Heart left ventricle (tissue), 16 donors: ENCODE results near the gene GTF2IRD1. TPM values are rescaled to one million over a fixed set of nuclear protein-coding genes. Genes with fewer than 3 reads are reported as not detected.

ENCODE experiments used
- ATAC-seq, 4 donors: fragments of 200-7000 bp; cut with Tn5 transposase; one replicate each; pipeline ENCODE4 v1.9.1; 2020 to 2022; ENCODE audit warnings: moderate library complexity in 4 of 4, mild to moderate bottlenecking in 3 of 4, moderate number of reproducible peaks in 1 of 4
- DNase-seq, 5 donors: peaks; one replicate each; pipeline ENCODE4 v3.0.0-alpha.2; 2020
- H3K27ac ChIP-seq, 12 donors: fragments of 200-600 bp; sonication (generic) in 4 of 12; one replicate each; pipeline versions ENCODE4 v1.5.0 to v1.8.0; 2016 to 2022; ENCODE audit warnings: mild to moderate bottlenecking in 2 of 12
- H3K27me3 ChIP-seq, 9 donors: fragments of 200-600 bp; sonication (generic) in 2 of 9; one replicate each; pipeline versions ENCODE4 v1.5.1 to v1.8.0; 2016 to 2022; ENCODE audit warnings: mild to moderate bottlenecking in 3 of 9
- H3K36me3 ChIP-seq, 9 donors: fragments of 200-600 bp; sonication (generic) in 2 of 9; one replicate each; pipeline versions ENCODE4 v1.5.0 to v1.8.0; 2018 to 2022; ENCODE audit warnings: mild to moderate bottlenecking in 2 of 9
- H3K4me1 ChIP-seq, 12 donors: fragments of 200-600 bp; sonication (generic) in 4 of 12; one replicate each; pipeline versions ENCODE4 v1.5.0 to v1.8.0; 2016 to 2022; ENCODE audit warnings: mild to moderate bottlenecking in 3 of 12
- H3K4me3 ChIP-seq, 12 donors: fragments of 200-600 bp; sonication (generic) in 4 of 12; one replicate each; pipeline versions ENCODE4 v1.5.0 to v1.8.0; 2017 to 2022; ENCODE audit warnings: mild to moderate bottlenecking in 9 of 12, moderate library complexity in 4 of 12
- H3K9me3 ChIP-seq, 12 donors: fragments of 200-600 bp; sonication (generic) in 4 of 12; one replicate each; pipeline versions ENCODE4 v1.5.0 to v1.8.0; 2016 to 2022; ENCODE audit warnings: mild to moderate bottlenecking in 1 of 12
- POLR2A ChIP-seq, 2 donors: fragments of 450-650 bp; IDR thresholded peaks; one replicate each; pipeline ENCODE4 v1.6.1; 2017; ENCODE audit warnings: antibody characterized with exemption in 2 of 2, mild to moderate bottlenecking in 2 of 2, moderate library complexity in 2 of 2
- WGBS, 4 donors: extraction: QIAGEN DNeasy Blood & Tissue Kit in 2 of 4; methylation state at CpG; one replicate each; pipeline versions ENCODE4 v1.1.5 to v1.1.7; 2013 to 2018; 5-methylcytosine and 5-hydroxymethylcytosine counted together
- intact Hi-C, 10 donors: fragments of 100-400 bp; cut with DNase I; formaldehyde crosslinking; loops; one replicate each; pipeline versions ENCODE4 v1.11.1 to v1.14.2; 2022
- polyA plus RNA-seq, 2 donors: library from polyadenylated mRNA; stranded (reverse); fragments of 200-250 nt; gene quantifications; one replicate each; pipeline ENCODE4 v1.2.3, GENCODE V29; 2013
- total RNA-seq, 9 donors: library from RNA; depleted of rRNA in 2 of 9; stranded (reverse); fragments of >200 nt in 2 of 9; fragmentation: NEBNext Ultra II Directional in 3 of 9; extraction: Animal tissue kit (Norgen Biotek cat#: 25700) in 3 of 9; gene quantifications; one replicate each; pipeline versions ENCODE4 v1.1.0 to v1.2.4, GENCODE V29; 2016 to 2023
- TF ChIP-seq, protein P1 (sequence below), 12 donors: fragments of 200-600 bp; sonication (generic) in 4 of 12; IDR thresholded peaks; one replicate each; pipeline versions ENCODE4 v1.5.0 to v1.8.0; 2018 to 2022; ENCODE audit warnings: antibody characterized with exemption in 12 of 12, mild to moderate bottlenecking in 5 of 12
- donor health status: ischemic (EF 13 %, LVEDD 7.1; RV severe dilation, severe dysfunction).
- donor health status: healthy with polysubstance abuse.
- donor health status: DM: no; HTN: yes; CAD: no.
- donor health status: DM: no; HTN: no; CAD: no.
- donor health status: ischemic (EF 25% LVEDD 6.9; RV normal size, moderate dysfunction).
- donor health status: ischemic (EF 25% LVEDD 5.7; RV mildly dilated, moderate dysfunction).
- donor health status: healthy.
- donor health status: DM: yes; HTN: yes; CAD: no.
- donor health status: ischemic (EF 35%, LVEDD 5.7; RV mildly dilated, moderate dysfunction).
- donor health status: nonischemic (EF 11% LVEDD 7.7; RV severe dilation, severe dysfunction).
- donor health status: DM: yes; HTN: yes; CAD: no.
- donor health status: PGD.
- donor health status: ischemic (EF 29% LVEDD 5.4; RV normal size, mild dysfunction).
- donor health status: nonischemic (EF 23%, LVEDD 6.1; RV moderate dilation, normal function).

The GTF2IRD1 gene
- total and polyA plus RNA-seq, 11 donors = 10.0 to 40.4 (median 15.6) TPM

DNA sequence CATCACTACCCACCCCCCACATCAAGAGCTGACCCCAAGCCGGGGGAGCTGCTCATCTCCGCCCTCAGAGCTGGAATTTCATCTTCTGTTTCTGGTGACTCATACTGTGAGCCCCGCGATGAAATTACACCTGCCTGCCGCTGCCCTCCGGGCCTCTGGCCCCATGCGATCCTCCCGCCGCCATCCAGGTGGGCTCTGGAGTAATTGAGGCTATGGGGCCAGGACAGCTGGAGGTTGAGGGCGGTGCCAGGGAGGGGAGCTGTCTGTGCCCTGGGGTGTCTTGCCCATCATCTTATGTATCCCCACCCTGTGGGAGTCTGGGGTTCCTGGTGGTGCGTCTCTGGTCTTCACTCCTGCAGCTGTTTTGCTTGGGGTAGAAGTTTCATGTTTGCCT is 9.0 kb downstream of the GTF2IRD1 start:
- TF ChIP-seq POLR2A (IDR thresholded peaks at IDR 0.05) = no peak
- TF ChIP-seq, protein P1, sequence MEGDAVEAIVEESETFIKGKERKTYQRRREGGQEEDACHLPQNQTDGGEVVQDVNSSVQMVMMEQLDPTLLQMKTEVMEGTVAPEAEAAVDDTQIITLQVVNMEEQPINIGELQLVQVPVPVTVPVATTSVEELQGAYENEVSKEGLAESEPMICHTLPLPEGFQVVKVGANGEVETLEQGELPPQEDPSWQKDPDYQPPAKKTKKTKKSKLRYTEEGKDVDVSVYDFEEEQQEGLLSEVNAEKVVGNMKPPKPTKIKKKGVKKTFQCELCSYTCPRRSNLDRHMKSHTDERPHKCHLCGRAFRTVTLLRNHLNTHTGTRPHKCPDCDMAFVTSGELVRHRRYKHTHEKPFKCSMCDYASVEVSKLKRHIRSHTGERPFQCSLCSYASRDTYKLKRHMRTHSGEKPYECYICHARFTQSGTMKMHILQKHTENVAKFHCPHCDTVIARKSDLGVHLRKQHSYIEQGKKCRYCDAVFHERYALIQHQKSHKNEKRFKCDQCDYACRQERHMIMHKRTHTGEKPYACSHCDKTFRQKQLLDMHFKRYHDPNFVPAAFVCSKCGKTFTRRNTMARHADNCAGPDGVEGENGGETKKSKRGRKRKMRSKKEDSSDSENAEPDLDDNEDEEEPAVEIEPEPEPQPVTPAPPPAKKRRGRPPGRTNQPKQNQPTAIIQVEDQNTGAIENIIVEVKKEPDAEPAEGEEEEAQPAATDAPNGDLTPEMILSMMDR (IDR thresholded peaks at IDR 0.05) = no peak
- Histone ChIP-seq H3K4me3 (no peak overlapping the region), H3K27me3 (no peaks in the 10 kb centered on the region), H3K27ac (peak overlapping the region in 1 of 12 donors; percentile 95), H3K4me1 (peaks cover 0 to 31% (median 5%) of the 10 kb centered on the region in 12 donors), H3K9me3 (no peaks in the 10 kb centered on the region), H3K36me3 (no peaks in the 10 kb centered on the region)
- DNase-seq = no peak
- intact Hi-C loops = no loop called here
- WGBS, 4 donors = 83 to 85% (median 84%) methylated on average over 11 of the region's 11 CpGs
- no peak for ATAC-seq

DNA sequence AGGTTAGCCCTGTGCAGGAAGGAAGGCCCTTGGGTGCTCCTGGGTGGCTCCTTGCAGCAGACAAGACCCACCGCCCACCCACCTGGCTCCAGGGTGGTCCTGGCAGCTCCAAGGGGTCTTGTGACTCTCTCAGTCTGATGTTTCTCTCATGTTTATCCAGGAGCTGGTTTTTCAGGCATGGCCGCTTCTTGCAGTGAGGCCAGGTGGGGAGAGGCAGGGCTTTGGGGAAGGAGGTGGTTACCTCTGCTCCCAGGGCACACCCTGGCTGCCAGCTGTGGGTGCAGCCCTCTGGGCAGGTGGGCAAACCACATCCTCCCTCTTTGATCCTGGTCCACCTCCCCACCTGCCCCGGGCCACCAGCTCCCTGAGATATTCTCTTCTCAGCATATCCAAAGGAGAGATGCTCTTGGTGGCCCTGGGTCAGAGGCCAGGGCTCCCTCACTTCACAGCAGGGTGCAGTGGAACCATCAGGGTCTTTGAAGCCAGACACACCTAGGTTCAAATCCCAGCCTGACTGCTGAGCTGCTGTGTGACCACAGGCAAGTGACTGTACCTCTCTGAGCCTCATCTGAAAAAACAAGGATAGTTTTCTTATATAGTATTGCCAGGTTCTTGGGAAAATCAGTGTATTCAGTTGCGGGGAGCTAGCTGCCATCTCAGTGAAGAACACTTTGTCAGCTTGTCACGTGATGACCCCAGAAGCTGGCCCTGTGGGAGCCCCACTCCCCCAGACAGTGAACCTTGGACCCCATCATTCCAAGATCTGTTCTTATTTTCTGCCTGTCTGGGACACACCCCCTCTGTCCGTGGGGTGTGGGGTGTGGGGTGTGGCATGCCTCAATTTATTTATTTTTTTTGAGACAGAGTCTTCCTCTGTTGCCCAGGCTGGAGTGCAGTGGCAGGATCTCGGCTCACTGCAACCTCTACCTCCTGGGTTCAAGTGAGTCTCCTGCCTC is 11.5 kb downstream of the GTF2IRD1 start:
- DNase-seq (no peak), ATAC-seq (no peak)
- peaks cover 0 to 31% (median 5%) of the 10 kb centered on the region in 12 donors for H3K4me1 ChIP-seq
- no peaks in the 10 kb centered on the region for H3K36me3 ChIP-seq
- intact Hi-C loops = no loop called here
- peak overlapping the region in 10 of 12 donors; percentile 70 to 95 (median 86) for H3K27ac ChIP-seq
- H3K4me3 ChIP-seq = no peak overlapping the region
- 89% methylated on average over 7 of the region's 7 CpGs for WGBS, 4 donors
- no peaks in the 10 kb centered on the region for H3K27me3 ChIP-seq
- TF ChIP-seq, protein P1 (IDR thresholded peaks at IDR 0.05) = no peak
- TF ChIP-seq POLR2A (IDR thresholded peaks at IDR 0.05) = no peak
- peaks cover 0 to under 1% (median 0%) of the 10 kb centered on the region in 12 donors for H3K9me3 ChIP-seq

DNA sequence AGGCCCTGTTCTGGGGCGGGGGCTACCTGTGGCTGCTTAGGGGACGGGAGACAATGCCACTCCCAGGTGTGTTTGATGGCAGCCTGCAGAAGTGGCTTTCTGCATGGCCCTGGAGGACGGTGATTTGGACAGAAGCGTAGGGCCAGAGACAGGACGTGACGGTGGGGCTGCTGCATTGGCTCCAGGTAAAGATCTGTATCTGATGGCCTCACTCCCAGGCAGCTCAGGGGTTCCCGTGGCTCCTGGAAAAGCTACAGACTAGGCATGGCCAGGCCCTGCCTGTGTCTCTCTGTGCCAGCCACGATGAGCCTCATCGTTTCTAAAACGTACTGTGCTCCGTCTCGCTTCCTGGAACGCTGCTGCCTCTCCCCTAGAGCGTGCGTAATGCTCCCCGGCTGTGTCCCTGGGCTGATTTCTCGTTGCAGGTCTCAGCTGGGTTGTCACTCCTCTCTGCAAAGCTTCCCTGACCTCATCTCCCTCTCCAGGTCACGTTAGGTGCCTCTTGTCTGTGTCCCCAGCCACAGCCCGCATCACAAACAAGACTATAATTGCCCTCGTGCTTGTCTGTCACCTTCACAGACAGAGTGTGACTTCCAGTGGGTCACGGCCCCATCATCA is 12.6 kb downstream of the GTF2IRD1 start:
- 49 to 73% (median 64%) methylated on average over 20 to 21 of the region's 21 CpGs for WGBS, 4 donors
- peaks cover 0 to 5% (median 0%) of the 10 kb centered on the region in 12 donors for H3K9me3 ChIP-seq
- no peaks in the 10 kb centered on the region for H3K36me3 ChIP-seq
- intact Hi-C loops = loop anchor here in 1 of 10 donors (1.0 kb wide), 1 partner anchor 12 kb away; no protein-coding TSS in a partner anchor
- H3K27me3 ChIP-seq = no peaks in the 10 kb centered on the region
- TF ChIP-seq, protein P1 (IDR thresholded peaks at IDR 0.05) = no peak
- peak in 1 of 2 donors; percentile 35 for TF ChIP-seq POLR2A (IDR thresholded peaks at IDR 0.05)
- H3K4me3 ChIP-seq = no peak overlapping the region
- H3K4me1 ChIP-seq = peaks cover 0 to 31% (median 5%) of the 10 kb centered on the region in 12 donors
- peak in 2 of 5 donors; percentile 70 to 88 for DNase-seq
- peak; percentile 87 to 90 (median 89) for ATAC-seq
- peak overlapping the region; percentile 37 to 95 (median 84) for H3K27ac ChIP-seq

DNA sequence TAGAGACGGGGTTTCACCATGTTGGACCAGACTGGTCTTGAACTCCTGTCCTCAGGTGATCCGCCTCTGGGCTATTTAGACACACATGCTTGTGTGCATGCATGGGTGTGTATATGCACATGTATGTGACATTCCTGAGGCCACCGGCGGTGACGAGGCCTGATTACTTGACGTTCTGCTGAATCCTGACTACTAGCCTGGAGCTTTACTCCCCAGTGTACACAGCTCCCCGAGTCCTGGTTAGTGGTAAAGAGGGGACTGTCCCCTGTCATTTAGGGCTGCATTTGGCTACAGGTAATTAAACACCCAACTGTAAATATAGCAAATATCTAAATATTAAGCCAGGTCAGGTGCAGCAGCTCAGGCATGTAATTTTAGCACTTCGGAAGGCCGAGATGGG is 14.2 kb downstream of the GTF2IRD1 start:
- no peak for DNase-seq
- H3K36me3 ChIP-seq = no peaks in the 10 kb centered on the region
- TF ChIP-seq POLR2A (IDR thresholded peaks at IDR 0.05) = no peak
- TF ChIP-seq, protein P1 (IDR thresholded peaks at IDR 0.05) = no peak
- 65 to 81% (median 68%) methylated on average over 9 of the region's 9 CpGs for WGBS, 4 donors
- H3K4me3 ChIP-seq = no peak overlapping the region
- H3K9me3 ChIP-seq = peaks cover 0 to 5% (median 0%) of the 10 kb centered on the region in 12 donors
- peaks cover 0 to 32% (median 5%) of the 10 kb centered on the region in 12 donors for H3K4me1 ChIP-seq
- intact Hi-C loops = no loop called here
- ATAC-seq = no peak
- no peaks in the 10 kb centered on the region for H3K27me3 ChIP-seq
- H3K27ac ChIP-seq = peak overlapping the region in 11 of 12 donors; percentile 60 to 95 (median 85)
